ENCODE measurements around the gene MYL3.
"Not testable (repeated sequence)": the region's sequence is repeated elsewhere in the genome, so short reads cannot be mapped to it uniquely, and the experiment has no call there.

MYL3 gene

DNA sequence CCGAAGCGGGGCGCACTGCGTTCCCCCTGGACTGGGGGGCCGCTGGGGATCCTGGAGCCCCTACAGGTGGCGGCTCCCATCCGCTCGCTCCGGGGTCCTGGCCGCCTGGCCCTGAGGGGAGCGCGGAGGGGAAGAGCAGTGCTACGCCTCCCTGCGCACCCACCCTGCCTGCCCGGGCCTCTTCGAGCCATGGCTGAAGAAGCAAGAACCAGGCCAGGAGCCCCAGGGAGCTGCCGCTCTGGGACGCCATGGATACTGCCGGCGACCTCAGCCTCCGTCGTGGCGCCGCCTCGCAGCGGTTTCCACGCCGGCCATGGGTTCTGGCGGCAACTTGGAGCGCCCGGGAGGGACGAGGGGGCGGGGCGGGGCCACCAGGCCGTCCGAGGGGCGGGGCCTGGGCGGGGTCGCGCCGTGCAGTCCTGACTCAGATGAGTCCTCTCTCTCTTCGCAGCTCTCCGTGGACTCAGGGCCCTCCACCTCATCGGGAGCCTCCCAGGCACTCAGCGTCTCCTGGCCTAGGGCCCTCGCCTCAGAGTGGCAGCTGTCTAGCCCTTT lies 50.9 kb downstream of the MYL3 start:
- no peak for TF ChIP-seq GATA1 (IDR thresholded peaks at IDR 0.05; ENCODE audit: low read depth, low read length)
- no peak for TF ChIP-seq POLR2A (IDR thresholded peaks at IDR 0.05; ENCODE audit: low read length)
- DNase-seq: peak; percentile 63 to 74

DNA sequence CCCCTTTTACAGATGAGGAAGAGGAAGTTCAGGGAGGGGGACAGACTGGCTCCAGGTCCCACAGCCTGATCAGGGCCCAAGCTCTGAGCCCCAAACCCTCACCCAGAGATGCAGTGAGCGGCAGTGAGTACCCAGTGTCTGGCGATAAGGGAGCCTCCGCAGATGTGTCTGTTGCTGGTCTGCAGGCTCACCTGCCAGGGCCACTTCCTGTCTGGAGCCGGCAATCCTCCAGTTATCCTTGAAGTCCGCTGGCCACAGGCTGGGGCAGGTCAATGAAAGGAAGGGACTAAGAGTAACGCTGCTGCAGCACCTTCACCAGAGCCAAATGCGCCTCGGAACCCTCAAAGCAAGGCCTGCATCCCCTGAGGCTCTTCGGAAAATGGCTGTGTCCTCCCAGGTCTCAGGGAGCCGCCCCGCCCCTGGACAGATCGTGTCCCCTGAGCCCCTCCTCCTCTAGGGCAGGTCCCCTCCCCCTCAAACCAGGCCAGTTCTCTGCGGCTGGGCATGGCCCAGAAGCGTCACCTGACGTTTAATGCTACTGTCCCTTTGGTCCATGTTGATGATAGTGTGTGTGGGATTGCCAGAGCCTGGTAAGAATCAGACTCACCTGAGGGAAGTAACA lies 51.5 kb downstream of the MYL3 start:
- DNase-seq: no peak
- no peak for TF ChIP-seq GATA1 (IDR thresholded peaks at IDR 0.05; ENCODE audit: low read depth, low read length)
- TF ChIP-seq POLR2A (IDR thresholded peaks at IDR 0.05; ENCODE audit: low read length): no peak

DNA sequence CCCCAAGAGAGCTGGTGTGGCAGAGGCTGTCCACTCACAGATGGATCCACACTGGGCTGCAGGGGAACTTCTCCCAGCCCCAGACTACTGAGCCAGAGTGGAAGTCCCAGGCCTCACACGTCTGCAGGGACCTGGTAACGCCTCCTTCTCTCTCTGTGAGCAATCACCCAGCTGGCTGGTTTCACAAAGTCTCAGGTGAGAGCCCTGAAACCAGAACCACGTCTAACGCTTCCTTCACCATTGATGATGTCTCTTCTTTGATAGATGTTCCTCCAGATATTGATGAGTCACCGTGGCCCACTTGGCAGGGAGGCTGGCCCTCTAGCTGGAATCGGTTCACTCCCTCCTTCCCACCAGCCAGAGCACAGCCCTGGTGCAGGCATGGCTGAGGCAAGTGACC lies 54.5 kb downstream of the MYL3 start:
- not testable (repeated sequence) for DNase-seq

All from erythroblast (primary cell).